Esophagus muscularis mucosa (tissue), 3 donors: ENCODE measurements around the gene SLC10A7.

ENCODE experiments used
- POLR2A ChIP-seq: fragments of 450-650 bp; IDR thresholded peaks from one replicate; pipeline ENCODE4 v1.6.1; 2017; ENCODE audit warnings: antibody characterized with exemption, moderate library complexity, mild to moderate bottlenecking, low read depth
- TF ChIP-seq, protein P1 (sequence below), 3 experiments: fragments of 200-600 bp in 2 of 3; fragments of 450-650 bp in 1 of 3; sonication (generic) in 2 of 3; IDR thresholded peaks; one replicate each; pipeline ENCODE4 v1.5.1; 2017 to 2019; ENCODE audit warnings: antibody characterized with exemption in 3 of 3, mild to moderate bottlenecking in 2 of 3, moderate library complexity in 1 of 3

DNA sequence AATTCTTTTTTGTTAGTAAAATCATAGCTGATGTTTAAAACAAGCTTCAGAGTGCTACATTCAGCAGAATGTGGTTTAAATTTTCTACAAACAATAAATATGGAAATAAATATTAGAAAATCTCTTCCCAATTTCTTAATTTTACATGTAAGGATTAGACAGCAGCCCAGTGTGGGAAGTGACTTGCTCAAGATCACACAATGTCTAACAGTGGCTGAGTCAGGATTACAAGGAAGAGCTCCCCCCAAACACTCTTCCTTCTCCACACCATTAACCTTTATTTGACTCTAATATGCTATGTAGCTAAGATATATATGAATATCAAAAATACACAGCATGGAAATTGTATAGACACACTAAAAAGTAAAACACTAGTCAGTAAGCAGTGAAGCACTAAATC is 59.5 kb downstream of the SLC10A7 start:
- TF ChIP-seq, protein P1, sequence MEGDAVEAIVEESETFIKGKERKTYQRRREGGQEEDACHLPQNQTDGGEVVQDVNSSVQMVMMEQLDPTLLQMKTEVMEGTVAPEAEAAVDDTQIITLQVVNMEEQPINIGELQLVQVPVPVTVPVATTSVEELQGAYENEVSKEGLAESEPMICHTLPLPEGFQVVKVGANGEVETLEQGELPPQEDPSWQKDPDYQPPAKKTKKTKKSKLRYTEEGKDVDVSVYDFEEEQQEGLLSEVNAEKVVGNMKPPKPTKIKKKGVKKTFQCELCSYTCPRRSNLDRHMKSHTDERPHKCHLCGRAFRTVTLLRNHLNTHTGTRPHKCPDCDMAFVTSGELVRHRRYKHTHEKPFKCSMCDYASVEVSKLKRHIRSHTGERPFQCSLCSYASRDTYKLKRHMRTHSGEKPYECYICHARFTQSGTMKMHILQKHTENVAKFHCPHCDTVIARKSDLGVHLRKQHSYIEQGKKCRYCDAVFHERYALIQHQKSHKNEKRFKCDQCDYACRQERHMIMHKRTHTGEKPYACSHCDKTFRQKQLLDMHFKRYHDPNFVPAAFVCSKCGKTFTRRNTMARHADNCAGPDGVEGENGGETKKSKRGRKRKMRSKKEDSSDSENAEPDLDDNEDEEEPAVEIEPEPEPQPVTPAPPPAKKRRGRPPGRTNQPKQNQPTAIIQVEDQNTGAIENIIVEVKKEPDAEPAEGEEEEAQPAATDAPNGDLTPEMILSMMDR (IDR thresholded peaks at IDR 0.05), result no peak
- TF ChIP-seq POLR2A, result no peak
